ENCODE measurements around the gene OR2L2.

DNA sequence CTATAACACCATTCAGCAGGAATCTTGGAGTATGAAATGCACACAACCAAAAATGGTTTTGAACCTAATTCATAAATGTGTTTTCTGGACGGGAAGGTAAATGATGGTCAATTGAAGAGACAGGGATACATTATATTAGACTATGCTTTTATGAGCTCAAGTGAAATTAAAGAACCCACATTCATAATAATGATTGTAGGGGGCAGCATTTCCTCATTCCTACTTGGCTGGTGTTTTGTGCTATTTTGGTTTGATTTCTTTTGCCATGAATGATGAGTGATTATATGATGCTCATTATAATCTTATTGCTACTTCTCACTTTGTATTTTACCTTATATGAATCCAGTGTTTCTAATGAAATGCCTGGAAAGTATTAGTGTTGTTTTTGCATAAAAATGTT, 17.1 kb downstream of the OR2L2 start:
- TF ChIP-seq, protein P1, sequence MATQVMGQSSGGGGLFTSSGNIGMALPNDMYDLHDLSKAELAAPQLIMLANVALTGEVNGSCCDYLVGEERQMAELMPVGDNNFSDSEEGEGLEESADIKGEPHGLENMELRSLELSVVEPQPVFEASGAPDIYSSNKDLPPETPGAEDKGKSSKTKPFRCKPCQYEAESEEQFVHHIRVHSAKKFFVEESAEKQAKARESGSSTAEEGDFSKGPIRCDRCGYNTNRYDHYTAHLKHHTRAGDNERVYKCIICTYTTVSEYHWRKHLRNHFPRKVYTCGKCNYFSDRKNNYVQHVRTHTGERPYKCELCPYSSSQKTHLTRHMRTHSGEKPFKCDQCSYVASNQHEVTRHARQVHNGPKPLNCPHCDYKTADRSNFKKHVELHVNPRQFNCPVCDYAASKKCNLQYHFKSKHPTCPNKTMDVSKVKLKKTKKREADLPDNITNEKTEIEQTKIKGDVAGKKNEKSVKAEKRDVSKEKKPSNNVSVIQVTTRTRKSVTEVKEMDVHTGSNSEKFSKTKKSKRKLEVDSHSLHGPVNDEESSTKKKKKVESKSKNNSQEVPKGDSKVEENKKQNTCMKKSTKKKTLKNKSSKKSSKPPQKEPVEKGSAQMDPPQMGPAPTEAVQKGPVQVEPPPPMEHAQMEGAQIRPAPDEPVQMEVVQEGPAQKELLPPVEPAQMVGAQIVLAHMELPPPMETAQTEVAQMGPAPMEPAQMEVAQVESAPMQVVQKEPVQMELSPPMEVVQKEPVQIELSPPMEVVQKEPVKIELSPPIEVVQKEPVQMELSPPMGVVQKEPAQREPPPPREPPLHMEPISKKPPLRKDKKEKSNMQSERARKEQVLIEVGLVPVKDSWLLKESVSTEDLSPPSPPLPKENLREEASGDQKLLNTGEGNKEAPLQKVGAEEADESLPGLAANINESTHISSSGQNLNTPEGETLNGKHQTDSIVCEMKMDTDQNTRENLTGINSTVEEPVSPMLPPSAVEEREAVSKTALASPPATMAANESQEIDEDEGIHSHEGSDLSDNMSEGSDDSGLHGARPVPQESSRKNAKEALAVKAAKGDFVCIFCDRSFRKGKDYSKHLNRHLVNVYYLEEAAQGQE (IDR thresholded peaks at IDR 0.05; ENCODE audit: insufficient read depth in 1 of 2, low read depth in 2 of 2, low read length in 2 of 2): no peak
- TF ChIP-seq TAF1 (IDR thresholded peaks at IDR 0.05; ENCODE audit: borderline replicate concordance, insufficient read depth, low read length): no peak
- TF ChIP-seq POLR2AphosphoS5 (IDR thresholded peaks at IDR 0.05; ENCODE audit: low read depth, low read length): no peak
- TF ChIP-seq FOXP2 (optimal IDR thresholded peaks at IDR 0.05; ENCODE audit: borderline replicate concordance, extremely low read depth, extremely low read length, insufficient read depth): no peak

Measured in PFSK-1 (cell line).